NCI-H1436 (cell line): ENCODE data around the gene ITPR2.
"Not testable (repeated sequence)": the region's sequence is repeated elsewhere in the genome, so short reads cannot be mapped to it uniquely, and the experiment has no call there.

Experiments used
- DNase-seq: peaks from one replicate; lab custom pipeline; 2025; lab: John Stamatoyannopoulos, UW

The ITPR2 gene

GRCh38 chr12:26623136-26623535 lies 209.9 kb downstream of the ITPR2 start:
- DNase-seq = no peak

- DNase-seq = no peak
Measured at GRCh38 chr12:26622601-26623000, 210.4 kb downstream of the ITPR2 start.

- no peak for DNase-seq
Measured at GRCh38 chr12:26621932-26622331, 211.1 kb downstream of the ITPR2 start.

GRCh38 chr12:26620907-26621306 lies 212.1 kb downstream of the ITPR2 start:
- DNase-seq = no peak

GRCh38 chr12:26617513-26617912 lies 215.5 kb downstream of the ITPR2 start:
- DNase-seq = no peak

GRCh38 chr12:26614011-26614616 lies 218.9 kb downstream of the ITPR2 start:
- no peak for DNase-seq

- DNase-seq = no peak
Measured at GRCh38 chr12:26612203-26612602, 220.8 kb downstream of the ITPR2 start.

- no peak for DNase-seq
Measured at GRCh38 chr12:26611598-26611997, 221.4 kb downstream of the ITPR2 start.

- no peak for DNase-seq
Measured at GRCh38 chr12:26610774-26611173, 222.2 kb downstream of the ITPR2 start.

- DNase-seq = no peak
Measured at GRCh38 chr12:26609986-26610385, 223.0 kb downstream of the ITPR2 start.

- no peak for DNase-seq
Measured at GRCh38 chr12:26608706-26609105, 224.3 kb downstream of the ITPR2 start.

- DNase-seq = no peak
Measured at GRCh38 chr12:26608273-26608672, 224.7 kb downstream of the ITPR2 start.

GRCh38 chr12:26606911-26607310 lies 226.1 kb downstream of the ITPR2 start:
- no peak for DNase-seq

GRCh38 chr12:26604813-26605212 lies 228.2 kb downstream of the ITPR2 start:
- DNase-seq = not testable (repeated sequence)

- no peak for DNase-seq
Measured at GRCh38 chr12:26599096-26599695, 233.8 kb downstream of the ITPR2 start.

- DNase-seq = no peak
Measured at GRCh38 chr12:26595806-26596205, 237.2 kb downstream of the ITPR2 start.

- DNase-seq = no peak
Measured at GRCh38 chr12:26580619-26581018, 252.4 kb downstream of the ITPR2 start.

GRCh38 chr12:26576266-26576665 lies 256.7 kb downstream of the ITPR2 start:
- DNase-seq = no peak

- no peak for DNase-seq
Measured at GRCh38 chr12:26573225-26573909, 259.6 kb downstream of the ITPR2 start.

- DNase-seq = no peak
Measured at GRCh38 chr12:26572137-26572536, 260.9 kb downstream of the ITPR2 start.

GRCh38 chr12:26571560-26571959 lies 261.4 kb downstream of the ITPR2 start:
- no peak for DNase-seq

GRCh38 chr12:26567126-26567525 lies 265.9 kb downstream of the ITPR2 start:
- no peak for DNase-seq

GRCh38 chr12:26566675-26567074 lies 266.3 kb downstream of the ITPR2 start:
- DNase-seq = no peak

- no peak for DNase-seq
Measured at GRCh38 chr12:26566186-26566585, 266.8 kb downstream of the ITPR2 start.
